ENCODE measurements around the gene PDCD1. TPM values are rescaled to one million over a fixed set of nuclear protein-coding genes. Genes with fewer than 3 reads are reported as not detected.
"Not testable (repeated sequence)": the region's sequence is repeated elsewhere in the genome, so short reads cannot be mapped to it uniquely, and the experiment has no call there.

Gene PDCD1
- 0.22 TPM for polyA plus RNA-seq (2013)

- ChIA-PET POLR2A (no interaction called here), CTCF (interaction anchor here (1.3 to 2.6 kb wide), 2 partner anchors 10 to 20 kb away, joined by 3 to 8 read pairs; no protein-coding TSS in a partner anchor)
- Histone ChIP-seq H3K4me1 (ENCODE audit: control extremely low read depth in 1 of 4, control insufficient read depth in 4 of 4, insufficient read depth in 4 of 4, low read length in 3 of 4) (peaks cover 0 to 42% (median 38%) of the 10 kb centered on the region in 4 experiments), H3K36me3 (ENCODE audit: control insufficient read depth in 4 of 4, insufficient read depth in 4 of 4, low read length in 3 of 4) (no peaks in the 10 kb centered on the region), H3K27me3 (replicated peaks in 2 of 5; ENCODE audit: control insufficient read depth in 4 of 5, insufficient read depth in 5 of 5, low read length in 4 of 5) (peaks cover 0 to 15% (median 0%) of the 10 kb centered on the region in 5 experiments), H3K9me3 (ENCODE audit: control extremely low read depth in 1 of 5, control insufficient read depth in 4 of 5, insufficient read depth in 2 of 5, low read depth in 1 of 5, low read length in 4 of 5) (no peaks in the 10 kb centered on the region), H3K4me3 (ENCODE audit: control insufficient read depth in 1 of 7, extremely low read depth in 1 of 7, insufficient read depth in 4 of 7, low read depth in 2 of 7, low read length in 6 of 7) (peak within 1 kb of the TSS in 1 of 7 experiments; percentile 4), H3K27ac (ENCODE audit: insufficient read depth in 1 of 2, low read depth in 1 of 2, low read length in 2 of 2, poor library complexity in 1 of 2, severe bottlenecking in 2 of 2) (no peak within 1 kb of the TSS)
- WGBS (ENCODE audit: insufficient coverage) = 96% methylated on average over 13 of the region's 28 CpGs
- DNase-seq = no peak
Observed at GRCh38 chr2:241858206-241859016, at the start of gene PDCD1. PDCD1 (minus strand) TSS chr2:241858894; CDS start chr2:241858838, 56 bp downstream.

- Histone ChIP-seq H3K9me3 (ENCODE audit: control extremely low read depth in 1 of 5, control insufficient read depth in 4 of 5, insufficient read depth in 2 of 5, low read depth in 1 of 5, low read length in 4 of 5) (peaks cover 0 to 12% (median 3%) of the 10 kb centered on the region in 5 experiments), H3K36me3 (ENCODE audit: control insufficient read depth in 4 of 4, insufficient read depth in 4 of 4, low read length in 3 of 4) (peaks cover 2 to 16% (median 11%) of the 10 kb centered on the region in 4 experiments)
- DNase-seq; H3K4me1 ChIP-seq (ENCODE audit: control extremely low read depth in 1 of 4, control insufficient read depth in 4 of 4, insufficient read depth in 4 of 4, low read length in 3 of 4); POLR2A ChIA-PET; H3K27ac ChIP-seq (ENCODE audit: insufficient read depth in 1 of 2, low read depth in 1 of 2, low read length in 2 of 2, poor library complexity in 1 of 2, severe bottlenecking in 2 of 2); CTCF ChIA-PET; H3K4me3 ChIP-seq (ENCODE audit: control insufficient read depth in 1 of 7, extremely low read depth in 1 of 7, insufficient read depth in 4 of 7, low read depth in 2 of 7, low read length in 6 of 7); H3K27me3 ChIP-seq (replicated peaks in 2 of 5; ENCODE audit: control insufficient read depth in 4 of 5, insufficient read depth in 5 of 5, low read length in 4 of 5): not testable (repeated sequence)
- WGBS (ENCODE audit: insufficient coverage) = 95% methylated on average over 7 of the region's 7 CpGs
Observed at GRCh38 chr2:241907831-241908230, 49.1 kb upstream of the PDCD1 start.

GRCh38 chr2:241906826-241907570 is 48.3 kb upstream of the PDCD1 start:
- WGBS (ENCODE audit: insufficient coverage) = 90% methylated on average over 7 of the region's 18 CpGs
- ChIA-PET CTCF (no interaction called here), POLR2A (interaction anchor here (0.6 kb wide), 1 partner anchor 83 kb away, joined by 4 read pairs; no protein-coding TSS in a partner anchor)

GRCh38 chr2:241906378-241906770 is 47.7 kb upstream of the PDCD1 start:
- H3K36me3 ChIP-seq (ENCODE audit: control insufficient read depth in 4 of 4, insufficient read depth in 4 of 4, low read length in 3 of 4) = peaks cover 1 to 15% (median 7%) of the 10 kb centered on the region in 4 experiments
- POLR2A ChIA-PET; H3K4me3 ChIP-seq (ENCODE audit: control insufficient read depth in 1 of 7, extremely low read depth in 1 of 7, insufficient read depth in 4 of 7, low read depth in 2 of 7, low read length in 6 of 7); H3K9me3 ChIP-seq (ENCODE audit: control extremely low read depth in 1 of 5, control insufficient read depth in 4 of 5, insufficient read depth in 2 of 5, low read depth in 1 of 5, low read length in 4 of 5); H3K27me3 ChIP-seq (replicated peaks in 2 of 5; ENCODE audit: control insufficient read depth in 4 of 5, insufficient read depth in 5 of 5, low read length in 4 of 5); H3K27ac ChIP-seq (ENCODE audit: insufficient read depth in 1 of 2, low read depth in 1 of 2, low read length in 2 of 2, poor library complexity in 1 of 2, severe bottlenecking in 2 of 2); CTCF ChIA-PET; H3K4me1 ChIP-seq (ENCODE audit: control extremely low read depth in 1 of 4, control insufficient read depth in 4 of 4, insufficient read depth in 4 of 4, low read length in 3 of 4); DNase-seq: not testable (repeated sequence)
- WGBS (ENCODE audit: insufficient coverage) = 100% methylated on average over 5 of the region's 5 CpGs

More at GRCh38 chr2:241906826-241907570, 48.3 kb upstream of the PDCD1 start:
- Histone ChIP-seq H3K27me3 (replicated peaks in 2 of 5; ENCODE audit: control insufficient read depth in 4 of 5, insufficient read depth in 5 of 5, low read length in 4 of 5) (no peaks in the 10 kb centered on the region), H3K27ac (ENCODE audit: insufficient read depth in 1 of 2, low read depth in 1 of 2, low read length in 2 of 2, poor library complexity in 1 of 2, severe bottlenecking in 2 of 2) (no peak overlapping the region), H3K9me3 (ENCODE audit: control extremely low read depth in 1 of 5, control insufficient read depth in 4 of 5, insufficient read depth in 2 of 5, low read depth in 1 of 5, low read length in 4 of 5) (peaks cover 0 to 5% (median under 1%) of the 10 kb centered on the region in 5 experiments), H3K4me3 (ENCODE audit: control insufficient read depth in 1 of 7, extremely low read depth in 1 of 7, insufficient read depth in 4 of 7, low read depth in 2 of 7, low read length in 6 of 7) (no peak overlapping the region), H3K4me1 (ENCODE audit: control extremely low read depth in 1 of 4, control insufficient read depth in 4 of 4, insufficient read depth in 4 of 4, low read length in 3 of 4) (peaks cover 0 to 3% (median 2%) of the 10 kb centered on the region in 4 experiments), H3K36me3 (ENCODE audit: control insufficient read depth in 4 of 4, insufficient read depth in 4 of 4, low read length in 3 of 4) (peaks cover 2 to 16% (median 11%) of the 10 kb centered on the region in 4 experiments)
- no peak for DNase-seq

- POLR2A ChIA-PET = no interaction called here
- no peak for DNase-seq
- H3K4me1 ChIP-seq (ENCODE audit: control extremely low read depth in 1 of 4, control insufficient read depth in 4 of 4, insufficient read depth in 4 of 4, low read length in 3 of 4) = peaks cover 0 to 10% (median 5%) of the 10 kb centered on the region in 4 experiments
- H3K36me3 ChIP-seq (ENCODE audit: control insufficient read depth in 4 of 4, insufficient read depth in 4 of 4, low read length in 3 of 4) = peaks cover 0 to 13% (median 4%) of the 10 kb centered on the region in 4 experiments
- no peaks in the 10 kb centered on the region for H3K9me3 ChIP-seq (ENCODE audit: control extremely low read depth in 1 of 5, control insufficient read depth in 4 of 5, insufficient read depth in 2 of 5, low read depth in 1 of 5, low read length in 4 of 5)
- H3K27me3 ChIP-seq (replicated peaks in 2 of 5; ENCODE audit: control insufficient read depth in 4 of 5, insufficient read depth in 5 of 5, low read length in 4 of 5) = no peaks in the 10 kb centered on the region
- CTCF ChIA-PET = no interaction called here
- 93% methylated on average over 7 of the region's 14 CpGs for WGBS (ENCODE audit: insufficient coverage)
- no peak overlapping the region for H3K27ac ChIP-seq (ENCODE audit: insufficient read depth in 1 of 2, low read depth in 1 of 2, low read length in 2 of 2, poor library complexity in 1 of 2, severe bottlenecking in 2 of 2)
- H3K4me3 ChIP-seq (ENCODE audit: control insufficient read depth in 1 of 7, extremely low read depth in 1 of 7, insufficient read depth in 4 of 7, low read depth in 2 of 7, low read length in 6 of 7) = no peak overlapping the region
Observed at GRCh38 chr2:241905716-241906377, 47.2 kb upstream of the PDCD1 start.

GRCh38 chr2:241904791-241905710 is 46.4 kb upstream of the PDCD1 start:
- no peak for DNase-seq
- POLR2A ChIA-PET = no interaction called here
- Histone ChIP-seq H3K4me1 (ENCODE audit: control extremely low read depth in 1 of 4, control insufficient read depth in 4 of 4, insufficient read depth in 4 of 4, low read length in 3 of 4) (peaks cover 0 to 10% (median 5%) of the 10 kb centered on the region in 4 experiments), H3K36me3 (ENCODE audit: control insufficient read depth in 4 of 4, insufficient read depth in 4 of 4, low read length in 3 of 4) (peaks cover 0 to 10% (median 2%) of the 10 kb centered on the region in 4 experiments), H3K4me3 (ENCODE audit: control insufficient read depth in 1 of 7, extremely low read depth in 1 of 7, insufficient read depth in 4 of 7, low read depth in 2 of 7, low read length in 6 of 7) (no peak overlapping the region), H3K27ac (ENCODE audit: insufficient read depth in 1 of 2, low read depth in 1 of 2, low read length in 2 of 2, poor library complexity in 1 of 2, severe bottlenecking in 2 of 2) (no peak overlapping the region), H3K27me3 (replicated peaks in 2 of 5; ENCODE audit: control insufficient read depth in 4 of 5, insufficient read depth in 5 of 5, low read length in 4 of 5) (no peaks in the 10 kb centered on the region), H3K9me3 (ENCODE audit: control extremely low read depth in 1 of 5, control insufficient read depth in 4 of 5, insufficient read depth in 2 of 5, low read depth in 1 of 5, low read length in 4 of 5) (no peaks in the 10 kb centered on the region)
- 96% methylated on average over 23 of the region's 29 CpGs for WGBS (ENCODE audit: insufficient coverage)
- CTCF ChIA-PET = no interaction called here

All from common myeloid progenitor, CD34-positive (primary cell).